Mesothelial cell of epicardium (in vitro differentiated cells): ENCODE data around the gene MYO5B. TPM values are rescaled to one million over a fixed set of nuclear protein-coding genes. Genes with fewer than 3 reads are reported as not detected.

Source experiments
- DNase-seq, 2 experiments: peaks; one replicate each; pipeline ENCODE4 v3.0.0; 2021; ENCODE audit warnings: low spot score in 2 of 2; ENCODE audit not compliant: unreplicated experiment in 2 of 2
- H3K27ac Mint-ChIP-seq: 2 replicates; pipeline ENCODE4 v1.8.0; 2021; ENCODE audit warnings: mixed read lengths
- H3K27me3 Mint-ChIP-seq: 2 replicates; pipeline ENCODE4 v1.8.0; 2021; ENCODE audit warnings: low read depth, mixed read lengths
- H3K36me3 Mint-ChIP-seq: 2 replicates; pipeline ENCODE4 v1.8.0; 2021; ENCODE audit warnings: mixed read lengths
- H3K4me1 Mint-ChIP-seq: 2 replicates; pipeline ENCODE4 v1.8.0; 2021; ENCODE audit warnings: mixed read lengths
- H3K4me3 Mint-ChIP-seq: 2 replicates; pipeline ENCODE4 v1.8.0; 2021; ENCODE audit warnings: mild to moderate bottlenecking, moderate library complexity, mixed read lengths
- H3K9me3 Mint-ChIP-seq: 2 replicates; pipeline ENCODE4 v1.8.0; 2021; ENCODE audit warnings: mixed read lengths
- CTCF ChIP-seq: fragments of 200-600 bp; sonication (generic); IDR thresholded peaks from one replicate; pipeline ENCODE4 v1.5.0; 2021; ENCODE audit warnings: antibody characterized with exemption; ENCODE audit not compliant: unreplicated experiment
- total RNA-seq: library from RNA; stranded (reverse); gene quantifications from 3 replicates; pipeline ENCODE4 v1.2.1, GENCODE V29; 2021

The MYO5B gene
- total RNA-seq, 1 donor from 2014 or later, result 15.1 TPM

GRCh38 chr18:50039746-50040145 is 155.2 kb downstream of the MYO5B start:
- Mint-ChIP-seq H3K27ac (no peak overlapping the region), H3K4me1 (no peaks in the 10 kb centered on the region), H3K36me3 (peaks cover 1% of the 10 kb centered on the region), H3K4me3 (no peak overlapping the region), H3K27me3 (no peaks in the 10 kb centered on the region), H3K9me3 (peaks cover 4% of the 10 kb centered on the region)
- no peak for TF ChIP-seq CTCF
- DNase-seq, result no peak

- no peaks in the 10 kb centered on the region for H3K4me1 Mint-ChIP-seq
- DNase-seq, result no peak
Measured at GRCh38 chr18:50038448-50038847, 156.5 kb downstream of the MYO5B start.

GRCh38 chr18:50034029-50034428 is 160.9 kb downstream of the MYO5B start:
- H3K27ac Mint-ChIP-seq, result no peak overlapping the region
- no peaks in the 10 kb centered on the region for H3K27me3 Mint-ChIP-seq
- peaks cover 1% of the 10 kb centered on the region for H3K36me3 Mint-ChIP-seq
- H3K4me3 Mint-ChIP-seq, result no peak overlapping the region
- DNase-seq, result no peak
- H3K4me1 Mint-ChIP-seq, result no peaks in the 10 kb centered on the region
- no peak for TF ChIP-seq CTCF
- no peaks in the 10 kb centered on the region for H3K9me3 Mint-ChIP-seq

More at GRCh38 chr18:50038448-50038847, 156.5 kb downstream of the MYO5B start:
- Mint-ChIP-seq H3K9me3 (peaks cover 4% of the 10 kb centered on the region), H3K36me3 (peaks cover 1% of the 10 kb centered on the region), H3K27me3 (no peaks in the 10 kb centered on the region), H3K27ac (no peak overlapping the region), H3K4me3 (no peak overlapping the region)
- TF ChIP-seq CTCF, result no peak

- no peaks in the 10 kb centered on the region for H3K4me1 Mint-ChIP-seq
- H3K36me3 Mint-ChIP-seq, result peaks cover 1% of the 10 kb centered on the region
- no peak for DNase-seq
- H3K4me3 Mint-ChIP-seq, result no peak overlapping the region
- no peak overlapping the region for H3K27ac Mint-ChIP-seq
- no peaks in the 10 kb centered on the region for H3K9me3 Mint-ChIP-seq
- no peak for TF ChIP-seq CTCF
- no peaks in the 10 kb centered on the region for H3K27me3 Mint-ChIP-seq
Measured at GRCh38 chr18:50033004-50033403, 161.9 kb downstream of the MYO5B start.

GRCh38 chr18:50030146-50030545 is 164.8 kb downstream of the MYO5B start:
- Mint-ChIP-seq H3K36me3 (peaks cover 4% of the 10 kb centered on the region), H3K27ac (no peak overlapping the region), H3K4me3 (no peak overlapping the region), H3K27me3 (no peaks in the 10 kb centered on the region), H3K9me3 (peaks cover 6% of the 10 kb centered on the region), H3K4me1 (no peaks in the 10 kb centered on the region)
- DNase-seq, result no peak
- TF ChIP-seq CTCF, result no peak

GRCh38 chr18:50027996-50028395 is 167.0 kb downstream of the MYO5B start:
- H3K36me3 Mint-ChIP-seq, result peaks cover 3% of the 10 kb centered on the region
- peaks cover 8% of the 10 kb centered on the region for H3K9me3 Mint-ChIP-seq
- H3K27me3 Mint-ChIP-seq, result no peaks in the 10 kb centered on the region
- no peak overlapping the region for H3K27ac Mint-ChIP-seq
- no peak for TF ChIP-seq CTCF
- no peak for DNase-seq
- no peak overlapping the region for H3K4me3 Mint-ChIP-seq
- H3K4me1 Mint-ChIP-seq, result no peaks in the 10 kb centered on the region
